Fibroblast of upper back skin (primary cell): ENCODE data around the gene CLEC16A.

Source experiments
- DNase-seq: peaks from one replicate; pipeline ENCODE4 v3.0.0-alpha.2; 2013

CLEC16A gene

DNA sequence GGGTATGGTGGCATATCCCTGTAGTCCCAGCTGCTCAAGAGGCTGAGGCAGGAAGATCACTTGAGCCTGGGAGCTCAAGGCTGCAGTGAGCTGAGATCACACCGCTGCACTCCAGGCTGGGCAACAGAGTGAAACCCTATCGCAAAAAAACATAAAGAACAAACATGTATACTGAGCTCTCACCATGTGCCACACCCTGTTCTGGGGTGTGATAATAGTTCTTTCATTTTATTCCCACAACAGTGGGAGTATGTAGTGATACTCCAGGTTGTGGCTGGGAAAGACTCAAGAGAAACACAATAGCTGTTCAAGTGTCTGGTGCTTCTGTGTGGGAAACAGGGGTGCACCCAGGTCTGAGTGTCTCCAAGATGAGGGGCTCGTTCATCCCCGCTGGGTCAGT, 221.0 kb downstream of the CLEC16A start:
- DNase-seq = no peak

DNA sequence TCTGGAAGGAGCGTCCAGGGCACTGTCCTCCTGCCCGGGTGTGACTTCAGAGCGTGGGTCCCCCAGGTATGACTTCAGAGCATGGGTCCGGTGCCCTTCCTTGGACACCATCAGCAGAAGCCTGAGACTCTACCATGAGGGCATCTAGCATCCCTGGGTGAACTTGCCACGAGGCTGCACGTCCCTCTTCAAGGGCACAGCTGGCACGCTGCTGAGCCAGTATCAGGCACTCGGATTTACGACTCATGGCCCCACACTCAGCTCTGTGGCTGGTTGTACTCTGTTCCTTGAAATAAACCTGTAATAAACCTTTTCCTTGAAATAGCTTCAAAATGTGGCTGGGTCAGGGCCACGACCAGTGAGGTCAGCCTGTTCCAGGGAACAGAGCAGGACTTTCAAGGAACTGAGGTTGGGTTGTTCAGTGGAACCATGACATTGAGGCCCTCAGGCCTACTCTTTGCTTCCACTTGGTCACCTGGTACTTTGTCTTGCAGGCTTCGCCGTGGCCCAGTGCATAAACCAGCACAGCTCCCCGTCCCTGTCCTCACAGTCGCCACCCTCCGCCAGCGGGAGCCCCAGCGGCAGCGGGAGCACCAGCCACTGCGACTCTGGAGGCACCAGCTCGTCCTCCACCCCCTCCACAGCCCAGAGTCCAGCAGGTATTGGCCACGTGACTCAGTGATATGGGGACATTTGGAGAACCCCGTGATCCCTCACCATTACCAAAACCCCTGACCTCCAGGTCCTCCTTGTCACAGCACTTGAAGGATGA, 221.7 kb downstream of the CLEC16A start:
- DNase-seq = no peak

DNA sequence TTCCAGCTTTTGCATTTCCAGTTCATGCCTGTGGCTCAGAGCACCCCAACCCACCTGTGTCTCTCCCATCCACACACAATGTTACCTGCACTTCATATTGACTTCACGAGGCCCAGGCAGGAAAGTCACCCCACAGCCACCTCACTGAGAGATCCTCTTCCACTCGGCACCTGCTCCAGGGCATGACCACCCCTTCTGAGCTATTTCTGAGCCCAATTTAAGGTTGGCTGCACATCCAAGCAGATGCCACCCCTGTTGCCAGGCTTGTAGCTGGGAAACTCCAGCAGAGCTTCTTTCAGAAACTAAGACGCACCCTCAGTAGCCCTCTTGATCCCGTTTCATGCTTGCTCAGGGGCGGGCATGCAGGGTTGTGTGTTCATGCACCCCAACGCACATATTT, 223.2 kb downstream of the CLEC16A start:
- DNase-seq = no peak

DNA sequence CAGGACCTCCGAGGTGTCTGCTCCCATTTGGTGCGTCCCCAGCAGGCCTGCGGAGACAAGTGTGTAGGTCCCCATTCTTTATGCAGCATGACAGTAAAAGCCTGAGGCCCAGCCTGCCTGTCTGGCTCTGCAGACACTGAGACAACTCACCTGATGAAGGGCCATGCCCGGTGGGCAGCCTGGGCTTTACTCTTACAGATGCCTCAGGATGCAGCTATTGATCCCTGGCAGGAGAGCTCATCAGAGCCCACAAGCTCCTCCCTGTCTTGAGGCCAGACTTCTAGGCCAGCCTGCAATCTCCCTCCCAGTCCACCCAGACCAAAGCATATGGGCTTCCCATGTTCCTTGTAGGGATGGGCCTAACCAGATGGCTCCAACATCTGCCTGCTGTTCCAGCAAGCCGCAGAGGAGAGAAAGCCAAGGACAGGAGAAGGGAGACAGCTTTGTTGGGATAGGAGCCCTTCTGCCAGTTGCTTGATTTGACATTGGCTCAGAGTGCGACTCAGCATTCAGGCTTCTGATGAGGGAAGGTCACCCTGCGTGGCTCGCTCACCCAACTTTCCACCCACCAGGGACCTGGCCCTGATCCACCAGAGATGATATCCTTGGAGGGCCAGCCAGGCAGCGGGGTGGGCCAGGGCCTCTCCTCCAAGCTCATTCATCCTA, 224.2 kb downstream of the CLEC16A start:
- DNase-seq = peak; percentile 11

DNA sequence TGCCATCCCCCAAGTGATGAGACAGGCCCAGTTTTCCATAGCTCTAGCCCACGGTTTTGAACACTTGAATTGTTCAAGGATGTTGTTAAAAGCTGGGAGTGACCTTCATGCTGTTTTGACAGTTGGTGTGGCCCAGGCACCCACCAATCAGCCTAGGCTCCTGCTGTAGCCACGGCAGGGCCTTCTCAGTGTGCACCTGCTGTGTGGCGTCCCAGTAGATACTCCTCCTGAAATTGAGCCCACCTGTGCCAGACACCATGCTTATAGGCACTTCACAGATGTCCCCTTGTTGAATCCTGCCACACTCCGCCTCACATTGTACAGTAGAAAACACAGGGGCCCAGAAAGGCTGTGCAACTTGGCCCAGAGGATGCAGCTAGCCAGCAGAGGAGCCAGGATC, 225.3 kb downstream of the CLEC16A start:
- no peak for DNase-seq

DNA sequence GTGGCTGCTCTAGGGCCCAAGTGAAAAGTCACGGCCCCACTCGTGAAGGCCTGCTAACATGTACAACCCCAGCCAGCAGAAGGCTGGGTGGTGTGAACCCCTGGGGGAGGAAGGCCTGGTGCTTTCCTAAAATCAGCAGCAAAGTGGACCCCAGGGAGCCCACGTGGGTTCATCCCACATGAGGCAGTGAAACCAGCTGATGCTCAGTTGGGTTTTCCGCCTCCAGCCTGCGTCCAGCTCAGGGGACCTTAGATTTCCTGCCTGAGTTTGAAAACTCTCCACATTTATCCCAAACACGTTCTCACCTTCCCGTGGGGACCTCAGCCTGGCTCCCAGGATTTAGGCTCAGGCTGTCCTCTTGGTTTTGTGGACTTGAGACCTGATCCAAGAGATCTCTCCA, 225.8 kb downstream of the CLEC16A start:
- DNase-seq = no peak

DNA sequence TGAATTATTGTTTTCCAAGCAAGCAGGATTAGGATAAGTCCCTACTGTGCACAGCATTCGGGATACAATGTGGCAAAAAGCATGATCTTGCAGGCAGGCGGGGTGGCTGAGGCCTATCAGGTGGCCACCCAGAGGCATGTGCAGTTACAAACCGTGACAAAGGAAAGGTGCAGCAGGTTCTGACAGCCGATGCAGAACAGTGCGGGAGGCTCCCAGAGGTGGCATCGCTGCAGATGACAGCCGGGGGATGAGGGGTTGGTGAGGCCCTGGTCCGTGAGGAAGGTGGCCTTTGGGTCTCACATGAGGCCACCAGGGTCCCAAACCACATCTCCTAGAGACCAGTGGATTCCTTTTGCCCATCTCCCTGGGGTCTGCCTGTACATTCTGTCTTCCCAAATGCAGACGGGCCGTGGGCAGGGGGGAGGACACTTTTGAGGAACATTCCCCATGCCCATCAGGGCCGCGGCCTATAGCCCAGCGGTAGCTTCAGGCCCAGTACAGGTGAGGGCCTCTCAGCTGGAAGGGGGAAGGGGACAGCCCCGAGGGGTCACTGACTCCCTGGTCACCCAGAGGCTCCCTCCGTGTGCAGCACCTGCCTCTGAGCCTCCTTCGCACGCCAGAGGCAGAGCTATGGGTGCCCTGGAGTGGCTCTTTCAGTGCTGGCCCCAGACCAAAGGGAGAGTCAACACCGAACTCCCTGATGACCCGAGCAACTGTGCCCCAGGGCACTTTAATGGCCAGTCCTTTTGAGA, 226.5 kb downstream of the CLEC16A start:
- DNase-seq = no peak

DNA sequence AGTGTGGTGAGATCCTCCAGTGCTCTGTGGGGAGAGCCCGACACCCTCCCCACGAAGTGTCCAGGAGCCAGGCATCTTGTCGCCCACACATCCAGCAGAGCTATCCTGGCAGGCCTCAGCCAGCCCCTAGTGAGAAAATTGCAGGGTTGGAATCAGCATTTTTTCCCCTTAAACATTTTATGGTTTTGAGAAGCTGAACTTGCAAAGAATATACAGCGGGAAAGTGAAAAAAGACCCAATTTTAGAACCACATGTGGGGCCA, 227.0 kb downstream of the CLEC16A start:
- no peak for DNase-seq

DNA sequence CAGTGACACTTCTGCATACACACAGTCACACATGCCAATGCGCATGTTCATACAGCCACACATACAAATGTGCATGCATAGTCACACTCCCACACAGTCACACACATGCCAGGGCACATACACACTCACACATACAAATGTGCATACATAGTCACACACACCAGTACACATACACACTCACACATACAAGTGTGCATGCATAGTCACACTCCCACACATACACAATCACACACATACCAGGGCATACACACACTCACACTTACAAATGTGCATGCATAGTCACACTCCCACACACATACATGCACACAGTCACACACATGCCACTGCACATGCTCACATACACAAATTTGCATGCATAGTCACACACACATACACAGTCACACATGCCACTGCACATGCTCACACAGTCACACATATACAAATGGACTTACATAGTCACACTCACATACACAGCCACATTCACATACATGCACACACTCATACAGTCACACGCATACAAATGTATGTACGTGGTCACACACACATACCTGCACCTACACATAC, 227.5 kb downstream of the CLEC16A start:
- no peak for DNase-seq

DNA sequence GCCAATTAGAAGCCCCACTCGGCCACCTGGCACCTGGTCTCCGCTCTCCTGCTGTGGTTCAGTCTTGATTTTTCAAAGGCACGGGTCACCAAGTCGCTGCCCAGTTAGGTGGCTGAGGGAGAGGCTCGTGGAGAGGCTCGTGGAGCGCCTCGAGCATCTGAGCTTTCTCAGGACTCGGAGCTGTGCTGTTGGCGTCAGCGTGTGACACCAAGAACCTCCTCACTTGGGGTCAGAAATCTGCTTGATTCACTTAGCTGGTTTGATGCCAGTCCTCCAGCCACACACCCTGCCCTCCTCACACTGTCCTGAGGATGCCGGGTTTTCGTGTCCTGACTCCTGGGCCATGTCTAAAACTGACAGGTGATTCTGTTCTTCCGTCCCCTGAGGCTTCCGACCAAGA, 229.1 kb downstream of the CLEC16A start:
- DNase-seq = no peak

DNA sequence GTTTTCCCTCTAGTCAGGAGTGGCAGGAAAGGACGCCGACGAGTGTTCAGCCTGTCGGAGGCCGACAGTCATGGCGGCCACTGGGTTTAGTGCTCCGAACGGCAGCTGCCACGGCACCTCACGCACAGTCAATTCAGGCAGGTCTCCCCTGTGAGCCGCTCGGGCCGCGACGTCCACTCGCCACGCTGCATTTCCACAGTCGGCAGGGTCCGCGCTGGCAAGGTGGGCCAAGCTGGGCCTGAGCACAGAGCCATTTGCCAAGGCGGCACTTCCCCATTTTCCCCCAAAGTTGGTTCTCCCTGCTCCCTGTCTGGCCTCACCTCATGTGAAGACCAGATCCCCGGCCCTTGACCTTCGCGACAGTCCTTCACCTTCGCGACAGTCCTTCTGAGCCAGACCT, 229.8 kb downstream of the CLEC16A start:
- DNase-seq = no peak

DNA sequence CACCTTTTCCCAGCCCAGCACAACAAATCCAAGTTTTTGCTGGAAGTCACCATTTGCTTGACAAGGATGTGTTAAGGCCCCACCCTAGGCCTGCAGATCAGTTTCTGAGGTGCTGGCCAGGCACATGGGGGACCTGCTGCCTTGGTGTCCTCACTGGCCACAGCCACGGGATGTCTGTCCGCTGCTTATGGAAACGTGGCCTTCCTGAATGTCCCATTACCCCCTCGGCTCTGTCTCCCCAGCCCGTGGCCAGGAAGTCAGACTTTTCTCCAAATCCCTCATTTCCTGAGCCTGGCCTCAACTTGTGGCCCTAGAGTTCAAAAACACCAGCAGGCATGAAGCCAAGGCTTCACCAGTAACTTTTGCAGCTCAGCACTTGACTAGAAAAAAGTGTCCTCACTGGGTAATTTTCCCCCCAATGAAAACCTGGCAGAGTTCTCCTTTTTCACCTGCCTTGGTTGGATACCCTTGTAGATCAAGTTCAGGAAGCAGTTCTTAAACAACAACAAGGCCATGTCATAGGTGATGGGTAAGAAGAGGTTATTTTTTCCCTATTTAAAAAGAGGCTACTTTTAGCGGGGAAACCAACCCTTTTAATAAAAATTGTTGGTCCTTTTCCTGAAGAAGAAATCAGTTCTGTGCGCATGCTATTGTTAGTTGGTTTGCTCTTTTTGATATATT, 230.9 kb downstream of the CLEC16A start:
- no peak for DNase-seq

DNA sequence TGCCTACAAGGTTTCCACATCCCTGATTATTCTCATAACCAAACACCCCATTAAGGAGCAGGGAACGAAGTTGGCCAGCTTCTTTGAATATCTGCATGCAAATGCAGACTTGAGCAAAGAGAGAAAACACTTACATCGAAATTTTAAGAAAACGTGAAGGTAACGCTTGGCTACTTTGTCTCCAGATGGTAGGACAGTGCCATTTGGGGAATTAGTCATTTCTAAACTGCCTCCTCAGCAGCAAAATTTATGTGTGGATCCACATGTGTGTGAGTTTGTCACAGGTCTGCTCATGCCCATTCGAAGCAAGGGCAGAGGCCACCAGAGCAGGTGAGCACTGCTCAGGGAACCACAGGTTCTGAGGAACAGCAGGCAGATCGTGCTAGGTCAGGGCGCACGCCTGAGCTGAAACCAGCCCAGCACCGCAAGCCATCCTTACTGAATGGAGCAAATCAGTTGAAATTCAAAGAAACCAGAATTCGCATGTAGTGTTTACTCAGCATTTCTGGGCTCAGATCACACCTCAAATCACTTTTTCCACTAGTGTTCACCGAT, 231.5 kb downstream of the CLEC16A start:
- DNase-seq = no peak

DNA sequence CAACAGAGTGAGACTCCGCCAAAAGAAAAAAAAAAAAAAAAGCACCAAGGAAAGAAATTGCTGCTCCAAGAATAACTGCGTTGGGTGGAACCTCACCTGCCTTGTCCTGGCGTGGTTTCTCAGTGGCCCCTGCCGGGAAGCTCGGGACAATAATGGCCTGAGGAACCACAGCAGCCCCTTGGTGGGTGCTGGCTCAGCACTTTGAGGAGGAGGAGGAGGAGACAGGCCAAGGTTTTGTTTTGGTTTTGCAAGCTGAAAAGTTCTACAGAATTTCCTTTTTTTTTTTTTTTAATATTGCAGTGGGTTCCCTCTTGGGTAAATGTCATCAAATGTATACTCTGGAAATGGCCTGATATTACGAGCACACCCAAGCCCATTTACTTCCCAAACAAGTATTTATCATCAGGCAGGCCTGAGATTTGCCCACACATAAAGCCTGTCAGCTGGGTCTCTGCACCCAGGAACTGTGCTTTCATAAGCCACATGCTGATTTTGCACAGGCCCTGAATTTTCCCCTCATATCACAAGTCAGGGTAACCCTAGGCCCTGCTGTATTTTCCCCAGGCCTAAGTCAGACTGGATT, 233.3 kb downstream of the CLEC16A start:
- DNase-seq = no peak

DNA sequence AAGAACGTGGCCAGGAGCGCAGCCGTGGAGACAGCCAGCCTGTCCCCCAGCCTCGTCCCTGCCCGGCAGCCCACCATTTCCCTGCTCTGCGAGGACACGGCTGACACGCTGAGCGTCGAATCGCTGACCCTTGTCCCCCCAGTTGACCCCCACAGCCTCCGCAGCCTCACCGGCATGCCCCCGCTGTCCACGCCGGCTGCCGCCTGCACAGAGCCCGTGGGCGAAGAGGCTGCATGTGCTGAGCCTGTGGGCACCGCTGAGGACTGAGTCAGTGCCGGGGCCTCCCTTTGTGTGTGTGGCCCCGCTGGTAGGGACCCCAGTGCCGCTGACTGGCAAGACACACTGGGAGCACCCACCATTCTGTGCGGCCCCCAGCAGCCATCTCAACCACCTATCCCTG, 234.1 kb downstream of the CLEC16A start:
- DNase-seq = no peak

DNA sequence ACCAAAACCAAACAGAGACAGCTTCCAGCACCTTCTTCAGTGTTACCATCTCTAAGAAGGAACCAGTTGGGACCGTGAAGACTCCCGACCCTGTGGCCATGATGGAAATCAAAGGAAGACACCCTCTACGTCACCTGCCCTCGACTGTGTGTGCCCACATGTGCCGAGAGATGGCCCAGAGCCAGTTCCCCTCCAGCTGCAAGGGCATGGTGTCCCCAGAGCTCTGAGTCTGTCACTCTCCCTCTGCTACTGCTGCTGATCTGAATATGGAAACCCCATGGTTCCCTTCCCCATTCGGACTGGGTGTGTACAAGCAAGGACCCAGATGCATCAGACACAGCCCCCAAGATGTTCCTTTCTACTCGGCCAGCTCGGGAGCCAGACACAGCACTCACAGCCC, 235.2 kb downstream of the CLEC16A start:
- DNase-seq = no peak

DNA sequence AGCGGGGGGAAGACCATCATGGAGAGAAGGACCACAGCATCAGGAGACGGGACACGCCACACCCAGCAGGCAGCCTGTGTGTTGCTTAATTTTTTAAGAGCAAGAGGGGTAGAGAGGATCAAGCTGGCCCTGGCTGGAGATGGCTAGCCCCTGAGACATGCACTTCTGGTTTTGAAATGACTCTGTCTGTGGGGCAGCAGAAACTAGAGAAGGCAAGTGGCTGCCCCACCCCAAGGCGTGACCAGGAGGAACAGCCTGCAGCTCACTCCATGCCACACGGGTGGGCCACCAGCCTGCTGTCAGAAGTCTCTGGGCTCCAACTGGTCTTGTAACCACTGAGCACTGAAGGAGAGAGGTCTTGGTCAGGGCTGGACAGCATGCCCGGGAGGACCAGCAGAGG, 236.1 kb downstream of the CLEC16A start:
- DNase-seq = no peak

DNA sequence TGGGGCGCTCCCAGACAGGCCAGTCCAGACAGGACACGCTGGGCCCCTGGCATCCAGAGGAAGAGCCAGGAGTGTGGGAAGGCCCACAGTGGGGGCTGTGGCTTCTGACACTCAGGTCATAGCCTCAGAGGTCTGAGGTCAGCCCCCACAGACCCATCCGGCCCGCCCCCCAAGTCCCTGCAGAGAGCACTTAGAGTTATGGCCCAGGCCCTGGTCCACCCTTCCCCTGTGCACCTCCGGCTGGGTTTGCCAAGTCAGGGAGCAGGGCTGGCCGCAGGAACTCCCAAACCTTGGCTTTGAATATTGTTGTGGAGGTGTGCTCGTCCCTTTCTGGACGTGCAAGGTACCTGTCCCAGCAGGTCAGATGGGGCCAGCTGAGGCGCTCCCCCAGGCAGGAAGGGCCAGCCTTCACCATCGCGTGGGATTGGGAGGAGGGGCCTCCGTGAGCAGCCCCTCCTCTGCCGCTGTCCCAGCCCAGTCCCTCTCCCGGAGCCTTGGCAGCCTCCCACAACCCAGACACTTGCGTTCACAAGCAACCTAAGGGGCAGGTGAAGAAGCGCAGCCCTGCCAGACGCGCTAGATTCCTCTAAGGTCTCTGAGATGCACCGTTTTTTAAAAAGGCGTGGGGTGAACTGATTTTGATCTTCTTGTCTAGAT, 237.0 kb downstream of the CLEC16A start:
- DNase-seq = no peak

DNA sequence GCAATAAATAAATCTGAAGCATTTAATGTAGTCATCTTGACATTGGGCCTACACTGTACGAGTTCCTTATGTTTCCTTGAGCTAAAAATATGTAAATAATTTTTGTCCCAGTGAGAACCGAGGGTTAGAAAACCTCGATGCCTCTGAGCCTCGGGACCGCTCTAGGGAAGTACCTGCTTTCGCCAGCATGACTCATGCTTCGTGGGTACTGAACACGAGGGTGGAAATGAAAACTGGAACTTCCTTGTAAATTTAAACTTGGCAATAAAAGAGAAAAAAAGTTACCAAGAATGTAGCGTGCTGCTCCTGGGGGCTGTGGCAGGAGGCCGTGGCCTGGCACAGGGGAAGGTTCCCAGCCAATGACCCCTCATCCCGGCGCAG, 237.5 kb downstream of the CLEC16A start:
- DNase-seq = peak; percentile 52

DNA sequence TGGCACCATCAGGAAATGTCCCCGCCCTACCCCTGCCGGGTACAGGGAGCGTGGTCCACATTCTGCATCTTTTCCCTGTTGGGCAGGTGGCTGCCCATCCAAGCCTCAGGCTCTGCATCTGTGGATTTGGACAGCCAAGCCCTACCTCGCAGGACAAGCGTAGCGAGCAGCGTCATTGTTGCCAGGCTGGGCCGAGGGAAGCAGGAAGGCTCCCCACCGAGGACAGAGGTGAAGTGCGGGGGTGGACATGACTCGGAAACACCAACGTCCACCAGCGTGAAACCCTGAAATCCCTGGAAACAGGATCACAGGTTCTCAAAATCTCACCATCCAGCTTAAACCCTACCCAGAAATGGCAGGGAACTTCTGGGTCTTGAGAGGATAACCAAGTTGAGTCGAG, 238.0 kb downstream of the CLEC16A start:
- DNase-seq = no peak

DNA sequence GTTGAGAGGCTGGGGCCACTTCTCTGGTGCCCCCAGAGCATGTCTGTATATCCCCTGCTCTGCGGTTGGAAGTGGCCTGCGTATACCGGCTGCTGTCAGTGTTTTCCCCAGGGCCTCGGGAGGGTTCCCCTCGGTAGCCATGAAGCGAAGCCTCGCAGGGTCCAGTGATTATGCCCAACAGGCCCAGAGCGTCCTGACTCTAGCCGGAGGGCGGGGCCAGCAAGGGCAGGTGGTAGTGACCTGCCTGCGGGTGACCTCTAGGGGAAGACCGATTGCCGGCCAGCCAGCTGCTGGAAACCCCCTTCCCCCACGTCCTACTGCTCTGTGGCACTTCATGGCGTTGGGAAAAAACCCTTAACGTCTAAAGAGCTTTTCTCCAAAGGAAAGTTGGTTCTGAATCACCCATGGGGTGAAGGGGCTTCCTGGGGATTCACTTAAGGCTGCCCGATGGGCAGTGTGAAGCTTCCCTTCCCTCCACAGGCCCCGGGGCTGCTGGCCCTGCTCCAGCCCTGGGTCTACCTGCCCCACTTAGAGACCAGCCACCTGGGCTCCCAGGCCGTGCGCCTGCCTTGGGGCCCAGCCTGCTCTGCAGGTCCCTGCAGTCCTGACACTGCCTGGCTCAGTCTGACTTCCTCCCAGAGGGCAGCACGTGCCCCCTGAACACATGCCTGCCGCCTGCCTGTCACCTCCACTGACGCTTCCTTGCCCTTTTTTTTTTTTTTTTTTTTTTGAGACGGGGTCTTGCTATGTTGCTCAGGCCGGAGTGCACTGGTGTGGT, 238.9 kb downstream of the CLEC16A start:
- DNase-seq = no peak
